ENCODE data around the gene DNAJC13. TPM values are rescaled to one million over a fixed set of nuclear protein-coding genes. Genes with fewer than 3 reads are reported as not detected.

The DNAJC13 gene
- total RNA-seq, 1 experiment from 2014 or later = 28.5 TPM

- TF ChIP-seq, protein P1, sequence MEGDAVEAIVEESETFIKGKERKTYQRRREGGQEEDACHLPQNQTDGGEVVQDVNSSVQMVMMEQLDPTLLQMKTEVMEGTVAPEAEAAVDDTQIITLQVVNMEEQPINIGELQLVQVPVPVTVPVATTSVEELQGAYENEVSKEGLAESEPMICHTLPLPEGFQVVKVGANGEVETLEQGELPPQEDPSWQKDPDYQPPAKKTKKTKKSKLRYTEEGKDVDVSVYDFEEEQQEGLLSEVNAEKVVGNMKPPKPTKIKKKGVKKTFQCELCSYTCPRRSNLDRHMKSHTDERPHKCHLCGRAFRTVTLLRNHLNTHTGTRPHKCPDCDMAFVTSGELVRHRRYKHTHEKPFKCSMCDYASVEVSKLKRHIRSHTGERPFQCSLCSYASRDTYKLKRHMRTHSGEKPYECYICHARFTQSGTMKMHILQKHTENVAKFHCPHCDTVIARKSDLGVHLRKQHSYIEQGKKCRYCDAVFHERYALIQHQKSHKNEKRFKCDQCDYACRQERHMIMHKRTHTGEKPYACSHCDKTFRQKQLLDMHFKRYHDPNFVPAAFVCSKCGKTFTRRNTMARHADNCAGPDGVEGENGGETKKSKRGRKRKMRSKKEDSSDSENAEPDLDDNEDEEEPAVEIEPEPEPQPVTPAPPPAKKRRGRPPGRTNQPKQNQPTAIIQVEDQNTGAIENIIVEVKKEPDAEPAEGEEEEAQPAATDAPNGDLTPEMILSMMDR (IDR thresholded peaks at IDR 0.05) = no peak
- TF ChIP-seq GRHL2 (CRISPR knock-in tag; IDR thresholded peaks at IDR 0.05; ENCODE audit: insufficient replicate concordance, severe bottlenecking) = no peak
- no peak for TF ChIP-seq IRF2 (CRISPR knock-in tag; IDR thresholded peaks at IDR 0.05; ENCODE audit: borderline replicate concordance, low read depth)
- no peak for TF ChIP-seq MLX (CRISPR knock-in tag; IDR thresholded peaks at IDR 0.05)
- TF ChIP-seq MXD4 (CRISPR knock-in tag; IDR thresholded peaks at IDR 0.05; ENCODE audit: borderline replicate concordance) = no peak
- TF ChIP-seq, protein P2, sequence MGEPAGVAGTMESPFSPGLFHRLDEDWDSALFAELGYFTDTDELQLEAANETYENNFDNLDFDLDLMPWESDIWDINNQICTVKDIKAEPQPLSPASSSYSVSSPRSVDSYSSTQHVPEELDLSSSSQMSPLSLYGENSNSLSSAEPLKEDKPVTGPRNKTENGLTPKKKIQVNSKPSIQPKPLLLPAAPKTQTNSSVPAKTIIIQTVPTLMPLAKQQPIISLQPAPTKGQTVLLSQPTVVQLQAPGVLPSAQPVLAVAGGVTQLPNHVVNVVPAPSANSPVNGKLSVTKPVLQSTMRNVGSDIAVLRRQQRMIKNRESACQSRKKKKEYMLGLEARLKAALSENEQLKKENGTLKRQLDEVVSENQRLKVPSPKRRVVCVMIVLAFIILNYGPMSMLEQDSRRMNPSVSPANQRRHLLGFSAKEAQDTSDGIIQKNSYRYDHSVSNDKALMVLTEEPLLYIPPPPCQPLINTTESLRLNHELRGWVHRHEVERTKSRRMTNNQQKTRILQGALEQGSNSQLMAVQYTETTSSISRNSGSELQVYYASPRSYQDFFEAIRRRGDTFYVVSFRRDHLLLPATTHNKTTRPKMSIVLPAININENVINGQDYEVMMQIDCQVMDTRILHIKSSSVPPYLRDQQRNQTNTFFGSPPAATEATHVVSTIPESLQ (CRISPR knock-in tag; IDR thresholded peaks at IDR 0.05) = no peak
- TF ChIP-seq JAZF1 (CRISPR knock-in tag; IDR thresholded peaks at IDR 0.05) = no peak
- no peak for TF ChIP-seq NR3C1 (CRISPR knock-in tag; conservative IDR thresholded peaks at IDR 0.05; ENCODE audit: low read depth)
- TF ChIP-seq, protein P3, sequence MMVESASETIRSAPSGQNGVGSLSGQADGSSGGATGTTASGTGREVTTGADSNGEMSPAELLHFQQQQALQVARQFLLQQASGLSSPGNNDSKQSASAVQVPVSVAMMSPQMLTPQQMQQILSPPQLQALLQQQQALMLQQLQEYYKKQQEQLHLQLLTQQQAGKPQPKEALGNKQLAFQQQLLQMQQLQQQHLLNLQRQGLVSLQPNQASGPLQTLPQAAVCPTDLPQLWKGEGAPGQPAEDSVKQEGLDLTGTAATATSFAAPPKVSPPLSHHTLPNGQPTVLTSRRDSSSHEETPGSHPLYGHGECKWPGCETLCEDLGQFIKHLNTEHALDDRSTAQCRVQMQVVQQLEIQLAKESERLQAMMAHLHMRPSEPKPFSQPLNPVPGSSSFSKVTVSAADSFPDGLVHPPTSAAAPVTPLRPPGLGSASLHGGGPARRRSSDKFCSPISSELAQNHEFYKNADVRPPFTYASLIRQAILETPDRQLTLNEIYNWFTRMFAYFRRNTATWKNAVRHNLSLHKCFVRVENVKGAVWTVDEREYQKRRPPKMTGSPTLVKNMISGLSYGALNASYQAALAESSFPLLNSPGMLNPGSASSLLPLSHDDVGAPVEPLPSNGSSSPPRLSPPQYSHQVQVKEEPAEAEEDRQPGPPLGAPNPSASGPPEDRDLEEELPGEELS (CRISPR knock-in tag; IDR thresholded peaks at IDR 0.05) = no peak
- no peak for TF ChIP-seq CBFB (CRISPR knock-in tag; IDR thresholded peaks at IDR 0.05; ENCODE audit: low read depth)
- TF ChIP-seq OVOL2 (CRISPR knock-in tag; IDR thresholded peaks at IDR 0.05; ENCODE audit: borderline replicate concordance) = no peak
- TF ChIP-seq E2F4 (CRISPR knock-in tag; IDR thresholded peaks at IDR 0.05; ENCODE audit: borderline replicate concordance, low read depth) = no peak
- TF ChIP-seq ZNF232 (CRISPR knock-in tag; IDR thresholded peaks at IDR 0.05) = no peak
- no peak for TF ChIP-seq ZNF671 (CRISPR knock-in tag; IDR thresholded peaks at IDR 0.05)
These were observed 31.1 kb downstream of the DNAJC13 start (continued) for GRCh38 chr3:132448216-132448961.

DNA sequence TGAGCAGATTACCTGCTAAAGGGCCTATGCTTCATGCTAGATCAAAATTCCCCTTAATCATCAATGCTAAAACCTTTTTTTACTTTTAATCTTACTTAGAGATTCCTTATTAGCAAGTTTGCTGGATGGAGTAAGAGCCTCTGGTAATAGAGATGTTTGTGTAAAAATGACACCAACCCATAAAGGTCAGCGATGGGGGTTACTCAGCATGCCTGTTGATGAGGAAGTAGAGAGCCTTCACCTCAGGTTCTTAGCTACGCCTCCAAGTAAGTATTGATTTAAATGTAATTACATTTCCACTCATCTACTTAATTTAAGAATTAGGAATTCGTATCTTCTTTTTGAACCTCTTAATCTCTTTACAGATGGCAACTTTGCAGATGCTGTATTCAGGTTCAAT is 38.8 kb downstream of the DNAJC13 start:
- Mint-ChIP-seq H3K9me3 (no peaks in the 10 kb centered on the region), H3K27me3 (ENCODE audit: low read depth) (no peaks in the 10 kb centered on the region), H3K4me1 (no peaks in the 10 kb centered on the region), H3K27ac (no peak overlapping the region), H3K36me3 (peaks cover 55% of the 10 kb centered on the region), H3K4me3 (no peak overlapping the region)
- POLR2A ChIA-PET = no interaction called here
- ATAC-seq (no peak), DNase-seq (ENCODE audit: low spot score) (no peak)
- CTCF ChIA-PET = no interaction called here
- TF ChIP-seq, protein P4, sequence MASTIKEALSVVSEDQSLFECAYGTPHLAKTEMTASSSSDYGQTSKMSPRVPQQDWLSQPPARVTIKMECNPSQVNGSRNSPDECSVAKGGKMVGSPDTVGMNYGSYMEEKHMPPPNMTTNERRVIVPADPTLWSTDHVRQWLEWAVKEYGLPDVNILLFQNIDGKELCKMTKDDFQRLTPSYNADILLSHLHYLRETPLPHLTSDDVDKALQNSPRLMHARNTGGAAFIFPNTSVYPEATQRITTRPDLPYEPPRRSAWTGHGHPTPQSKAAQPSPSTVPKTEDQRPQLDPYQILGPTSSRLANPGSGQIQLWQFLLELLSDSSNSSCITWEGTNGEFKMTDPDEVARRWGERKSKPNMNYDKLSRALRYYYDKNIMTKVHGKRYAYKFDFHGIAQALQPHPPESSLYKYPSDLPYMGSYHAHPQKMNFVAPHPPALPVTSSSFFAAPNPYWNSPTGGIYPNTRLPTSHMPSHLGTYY (CRISPR knock-in tag; IDR thresholded peaks at IDR 0.05) = no peak
- TF ChIP-seq USF1 (CRISPR knock-in tag; IDR thresholded peaks at IDR 0.05) (no peak), TEAD1 (CRISPR knock-in tag; IDR thresholded peaks at IDR 0.05) (no peak), IRF2 (CRISPR knock-in tag; IDR thresholded peaks at IDR 0.05; ENCODE audit: borderline replicate concordance, low read depth) (no peak), SMAD3 (CRISPR knock-in tag; IDR thresholded peaks at IDR 0.05; ENCODE audit: borderline replicate concordance) (no peak), HMGA2 (CRISPR knock-in tag; IDR thresholded peaks at IDR 0.05) (no peak), GABPB1 (CRISPR knock-in tag; IDR thresholded peaks at IDR 0.05) (no peak), ZNF232 (CRISPR knock-in tag; IDR thresholded peaks at IDR 0.05) (no peak), JAZF1 (CRISPR knock-in tag; IDR thresholded peaks at IDR 0.05) (no peak), RORB (CRISPR knock-in tag; IDR thresholded peaks at IDR 0.05) (no peak), NFYB (CRISPR knock-in tag; conservative IDR thresholded peaks at IDR 0.05; ENCODE audit: low read depth) (no peak), TEAD4 (CRISPR knock-in tag; IDR thresholded peaks at IDR 0.05) (no peak), GRHL2 (CRISPR knock-in tag; IDR thresholded peaks at IDR 0.05; ENCODE audit: insufficient replicate concordance, severe bottlenecking) (no peak), SMAD4 (CRISPR knock-in tag; IDR thresholded peaks at IDR 0.05) (no peak)
- TF ChIP-seq, protein P5, sequence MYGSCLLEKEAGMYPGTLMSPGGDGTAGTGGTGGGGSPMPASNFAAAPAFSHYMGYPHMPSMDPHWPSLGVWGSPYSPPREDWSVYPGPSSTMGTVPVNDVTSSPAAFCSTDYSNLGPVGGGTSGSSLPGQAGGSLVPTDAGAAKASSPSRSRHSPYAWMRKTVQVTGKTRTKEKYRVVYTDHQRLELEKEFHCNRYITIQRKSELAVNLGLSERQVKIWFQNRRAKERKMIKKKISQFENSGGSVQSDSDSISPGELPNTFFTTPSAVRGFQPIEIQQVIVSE (CRISPR knock-in tag; IDR thresholded peaks at IDR 0.05; ENCODE audit: borderline replicate concordance) = no peak
- TF ChIP-seq, protein P6, sequence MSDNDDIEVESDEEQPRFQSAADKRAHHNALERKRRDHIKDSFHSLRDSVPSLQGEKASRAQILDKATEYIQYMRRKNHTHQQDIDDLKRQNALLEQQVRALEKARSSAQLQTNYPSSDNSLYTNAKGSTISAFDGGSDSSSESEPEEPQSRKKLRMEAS (CRISPR knock-in tag; IDR thresholded peaks at IDR 0.05) = no peak
